GM23338 (cell line): Measurements from ENCODE around the gene PALLD.

Experiments
- EZH2 ChIP-seq: fragments of 200-600 bp; sonication (generic); IDR thresholded peaks from one replicate; pipeline ENCODE4 v1.8.0; 2017; ENCODE audit warnings: antibody characterized with exemption, mild to moderate bottlenecking, low read depth; ENCODE audit not compliant: unreplicated experiment
- EZH2phosphoT487 ChIP-seq: fragments of 200-600 bp; sonication (generic); IDR thresholded peaks from one replicate; pipeline ENCODE4 v1.8.1; 2018; ENCODE audit warnings: antibody characterized with exemption; ENCODE audit not compliant: unreplicated experiment
- JUNB ChIP-seq: IDR thresholded peaks from one replicate; pipeline ENCODE4 v1.6.1; 2016; ENCODE audit warnings: antibody characterized with exemption; ENCODE audit not compliant: unreplicated experiment
- NANOG ChIP-seq: IDR thresholded peaks from 2 replicates; pipeline ENCODE4 v1.6.1; 2016; ENCODE audit warnings: antibody characterized with exemption, borderline replicate concordance
- POLR2AphosphoS5 ChIP-seq: IDR thresholded peaks from 2 replicates; pipeline ENCODE4 v1.6.1; 2016; ENCODE audit warnings: antibody characterized with exemption, low read depth
- ZNF331 ChIP-seq: fragments of 250-450 bp; sonication (Bioruptor Pico); IDR thresholded peaks from 2 replicates; pipeline ENCODE4 v1.5.0; 2020; ENCODE audit warnings: low read depth, mild to moderate bottlenecking, moderate library complexity
- TF ChIP-seq, protein P1 (sequence below), 2 experiments: fragments of 200-600 bp in 1 of 2; sonication (generic) in 1 of 2; conservative IDR thresholded peaks; 2 replicates each; pipeline versions ENCODE4 v1.5.1 to v1.6.1; 2016 to 2017; ENCODE audit warnings: antibody characterized with exemption in 2 of 2, low read depth in 2 of 2, mild to moderate bottlenecking in 2 of 2, moderate library complexity in 1 of 2
- TF ChIP-seq, protein P2 (sequence below): IDR thresholded peaks from one replicate; pipeline ENCODE4 v1.6.1; 2018; ENCODE audit warnings: antibody characterized with exemption; ENCODE audit not compliant: unreplicated experiment
- TF ChIP-seq, protein P3 (sequence below): IDR thresholded peaks from 2 replicates; pipeline ENCODE4 v1.6.1; 2016; ENCODE audit warnings: antibody characterized with exemption

DNA sequence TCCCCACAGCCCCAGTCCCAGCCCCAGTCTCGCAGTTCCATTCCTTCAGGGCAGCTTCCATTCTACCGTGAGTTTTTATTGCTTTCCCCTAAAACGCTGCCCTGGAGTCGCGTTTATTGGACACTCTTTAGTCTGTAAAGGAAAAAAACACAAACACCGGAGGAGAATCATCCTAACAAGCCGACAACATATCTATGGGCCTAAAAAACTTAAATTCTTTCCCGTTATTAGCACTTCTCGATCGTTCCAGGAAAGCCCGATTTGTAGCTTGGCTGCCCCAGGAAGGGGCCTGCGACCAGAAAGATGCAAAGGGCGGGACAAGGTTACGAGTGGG, 334.7 kb downstream of the PALLD start:
- TF ChIP-seq POLR2AphosphoS5 (no peak), NANOG (no peak), JUNB (no peak), EZH2 (peak; percentile 19), EZH2phosphoT487 (no peak), ZNF331 (CRISPR knock-in tag) (no peak)
- TF ChIP-seq, protein P1, sequence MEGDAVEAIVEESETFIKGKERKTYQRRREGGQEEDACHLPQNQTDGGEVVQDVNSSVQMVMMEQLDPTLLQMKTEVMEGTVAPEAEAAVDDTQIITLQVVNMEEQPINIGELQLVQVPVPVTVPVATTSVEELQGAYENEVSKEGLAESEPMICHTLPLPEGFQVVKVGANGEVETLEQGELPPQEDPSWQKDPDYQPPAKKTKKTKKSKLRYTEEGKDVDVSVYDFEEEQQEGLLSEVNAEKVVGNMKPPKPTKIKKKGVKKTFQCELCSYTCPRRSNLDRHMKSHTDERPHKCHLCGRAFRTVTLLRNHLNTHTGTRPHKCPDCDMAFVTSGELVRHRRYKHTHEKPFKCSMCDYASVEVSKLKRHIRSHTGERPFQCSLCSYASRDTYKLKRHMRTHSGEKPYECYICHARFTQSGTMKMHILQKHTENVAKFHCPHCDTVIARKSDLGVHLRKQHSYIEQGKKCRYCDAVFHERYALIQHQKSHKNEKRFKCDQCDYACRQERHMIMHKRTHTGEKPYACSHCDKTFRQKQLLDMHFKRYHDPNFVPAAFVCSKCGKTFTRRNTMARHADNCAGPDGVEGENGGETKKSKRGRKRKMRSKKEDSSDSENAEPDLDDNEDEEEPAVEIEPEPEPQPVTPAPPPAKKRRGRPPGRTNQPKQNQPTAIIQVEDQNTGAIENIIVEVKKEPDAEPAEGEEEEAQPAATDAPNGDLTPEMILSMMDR (conservative IDR thresholded peaks at IDR 0.05; ENCODE audit: low read depth in 2 of 2) = no peak
- TF ChIP-seq, protein P2, sequence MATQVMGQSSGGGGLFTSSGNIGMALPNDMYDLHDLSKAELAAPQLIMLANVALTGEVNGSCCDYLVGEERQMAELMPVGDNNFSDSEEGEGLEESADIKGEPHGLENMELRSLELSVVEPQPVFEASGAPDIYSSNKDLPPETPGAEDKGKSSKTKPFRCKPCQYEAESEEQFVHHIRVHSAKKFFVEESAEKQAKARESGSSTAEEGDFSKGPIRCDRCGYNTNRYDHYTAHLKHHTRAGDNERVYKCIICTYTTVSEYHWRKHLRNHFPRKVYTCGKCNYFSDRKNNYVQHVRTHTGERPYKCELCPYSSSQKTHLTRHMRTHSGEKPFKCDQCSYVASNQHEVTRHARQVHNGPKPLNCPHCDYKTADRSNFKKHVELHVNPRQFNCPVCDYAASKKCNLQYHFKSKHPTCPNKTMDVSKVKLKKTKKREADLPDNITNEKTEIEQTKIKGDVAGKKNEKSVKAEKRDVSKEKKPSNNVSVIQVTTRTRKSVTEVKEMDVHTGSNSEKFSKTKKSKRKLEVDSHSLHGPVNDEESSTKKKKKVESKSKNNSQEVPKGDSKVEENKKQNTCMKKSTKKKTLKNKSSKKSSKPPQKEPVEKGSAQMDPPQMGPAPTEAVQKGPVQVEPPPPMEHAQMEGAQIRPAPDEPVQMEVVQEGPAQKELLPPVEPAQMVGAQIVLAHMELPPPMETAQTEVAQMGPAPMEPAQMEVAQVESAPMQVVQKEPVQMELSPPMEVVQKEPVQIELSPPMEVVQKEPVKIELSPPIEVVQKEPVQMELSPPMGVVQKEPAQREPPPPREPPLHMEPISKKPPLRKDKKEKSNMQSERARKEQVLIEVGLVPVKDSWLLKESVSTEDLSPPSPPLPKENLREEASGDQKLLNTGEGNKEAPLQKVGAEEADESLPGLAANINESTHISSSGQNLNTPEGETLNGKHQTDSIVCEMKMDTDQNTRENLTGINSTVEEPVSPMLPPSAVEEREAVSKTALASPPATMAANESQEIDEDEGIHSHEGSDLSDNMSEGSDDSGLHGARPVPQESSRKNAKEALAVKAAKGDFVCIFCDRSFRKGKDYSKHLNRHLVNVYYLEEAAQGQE = no peak
- TF ChIP-seq, protein P3, sequence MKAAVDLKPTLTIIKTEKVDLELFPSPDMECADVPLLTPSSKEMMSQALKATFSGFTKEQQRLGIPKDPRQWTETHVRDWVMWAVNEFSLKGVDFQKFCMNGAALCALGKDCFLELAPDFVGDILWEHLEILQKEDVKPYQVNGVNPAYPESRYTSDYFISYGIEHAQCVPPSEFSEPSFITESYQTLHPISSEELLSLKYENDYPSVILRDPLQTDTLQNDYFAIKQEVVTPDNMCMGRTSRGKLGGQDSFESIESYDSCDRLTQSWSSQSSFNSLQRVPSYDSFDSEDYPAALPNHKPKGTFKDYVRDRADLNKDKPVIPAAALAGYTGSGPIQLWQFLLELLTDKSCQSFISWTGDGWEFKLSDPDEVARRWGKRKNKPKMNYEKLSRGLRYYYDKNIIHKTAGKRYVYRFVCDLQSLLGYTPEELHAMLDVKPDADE = no peak
